Heart left ventricle (tissue), 16 donors: ENCODE data around the gene PALM. TPM values are rescaled to one million over a fixed set of nuclear protein-coding genes. Genes with fewer than 3 reads are reported as not detected.

Experiments used
- ATAC-seq, 4 donors: fragments of 200-7000 bp; cut with Tn5 transposase; one replicate each; pipeline ENCODE4 v1.9.1; 2020 to 2022; ENCODE audit warnings: moderate library complexity in 4 of 4, mild to moderate bottlenecking in 3 of 4, moderate number of reproducible peaks in 1 of 4
- DNase-seq, 5 donors: peaks; one replicate each; pipeline ENCODE4 v3.0.0-alpha.2; 2020
- H3K27ac ChIP-seq, 12 donors: fragments of 200-600 bp; sonication (generic) in 4 of 12; one replicate each; pipeline versions ENCODE4 v1.5.0 to v1.8.0; 2016 to 2022; ENCODE audit warnings: mild to moderate bottlenecking in 2 of 12
- H3K27me3 ChIP-seq, 9 donors: fragments of 200-600 bp; sonication (generic) in 2 of 9; one replicate each; pipeline versions ENCODE4 v1.5.1 to v1.8.0; 2016 to 2022; ENCODE audit warnings: mild to moderate bottlenecking in 3 of 9
- H3K36me3 ChIP-seq, 9 donors: fragments of 200-600 bp; sonication (generic) in 2 of 9; one replicate each; pipeline versions ENCODE4 v1.5.0 to v1.8.0; 2018 to 2022; ENCODE audit warnings: mild to moderate bottlenecking in 2 of 9
- H3K4me1 ChIP-seq, 12 donors: fragments of 200-600 bp; sonication (generic) in 4 of 12; one replicate each; pipeline versions ENCODE4 v1.5.0 to v1.8.0; 2016 to 2022; ENCODE audit warnings: mild to moderate bottlenecking in 3 of 12
- H3K4me3 ChIP-seq, 12 donors: fragments of 200-600 bp; sonication (generic) in 4 of 12; one replicate each; pipeline versions ENCODE4 v1.5.0 to v1.8.0; 2017 to 2022; ENCODE audit warnings: mild to moderate bottlenecking in 9 of 12, moderate library complexity in 4 of 12
- H3K9me3 ChIP-seq, 12 donors: fragments of 200-600 bp; sonication (generic) in 4 of 12; one replicate each; pipeline versions ENCODE4 v1.5.0 to v1.8.0; 2016 to 2022; ENCODE audit warnings: mild to moderate bottlenecking in 1 of 12
- CTCF ChIP-seq, 12 donors: fragments of 200-600 bp; sonication (generic) in 4 of 12; IDR thresholded peaks; one replicate each; pipeline versions ENCODE4 v1.5.0 to v1.8.0; 2018 to 2022; ENCODE audit warnings: antibody characterized with exemption in 12 of 12, mild to moderate bottlenecking in 5 of 12
- POLR2A ChIP-seq, 2 donors: fragments of 450-650 bp; IDR thresholded peaks; one replicate each; pipeline ENCODE4 v1.6.1; 2017; ENCODE audit warnings: antibody characterized with exemption in 2 of 2, mild to moderate bottlenecking in 2 of 2, moderate library complexity in 2 of 2
- WGBS, 4 donors: extraction: QIAGEN DNeasy Blood & Tissue Kit in 2 of 4; methylation state at CpG; one replicate each; pipeline versions ENCODE4 v1.1.5 to v1.1.7; 2013 to 2018; 5-methylcytosine and 5-hydroxymethylcytosine counted together
- intact Hi-C, 10 donors: fragments of 100-400 bp; cut with DNase I; formaldehyde crosslinking; loops; one replicate each; pipeline versions ENCODE4 v1.11.1 to v1.14.2; 2022
- polyA plus RNA-seq, 2 donors: library from polyadenylated mRNA; stranded (reverse); fragments of 200-250 nt; gene quantifications; one replicate each; pipeline ENCODE4 v1.2.3, GENCODE V29; 2013
- total RNA-seq, 9 donors: library from RNA; depleted of rRNA in 2 of 9; stranded (reverse); fragments of >200 nt in 2 of 9; fragmentation: NEBNext Ultra II Directional in 3 of 9; extraction: Animal tissue kit (Norgen Biotek cat#: 25700) in 3 of 9; gene quantifications; one replicate each; pipeline versions ENCODE4 v1.1.0 to v1.2.4, GENCODE V29; 2016 to 2023
- donor health status: ischemic (EF 13 %, LVEDD 7.1; RV severe dilation, severe dysfunction).
- donor health status: healthy with polysubstance abuse.
- donor health status: DM: no; HTN: yes; CAD: no.
- donor health status: DM: no; HTN: no; CAD: no.
- donor health status: ischemic (EF 25% LVEDD 6.9; RV normal size, moderate dysfunction).
- donor health status: ischemic (EF 25% LVEDD 5.7; RV mildly dilated, moderate dysfunction).
- donor health status: healthy.
- donor health status: DM: yes; HTN: yes; CAD: no.
- donor health status: ischemic (EF 35%, LVEDD 5.7; RV mildly dilated, moderate dysfunction).
- donor health status: nonischemic (EF 11% LVEDD 7.7; RV severe dilation, severe dysfunction).
- donor health status: DM: yes; HTN: yes; CAD: no.
- donor health status: PGD.
- donor health status: ischemic (EF 29% LVEDD 5.4; RV normal size, mild dysfunction).
- donor health status: nonischemic (EF 23%, LVEDD 6.1; RV moderate dilation, normal function).

The PALM gene
- total and polyA plus RNA-seq, 11 donors: 13.5 to 42.3 (median 23.3) TPM

- WGBS, 4 donors: 53 to 68% (median 57%) methylated on average over 11 of the region's 11 CpGs
- H3K9me3 ChIP-seq: no peaks in the 10 kb centered on the region
- intact Hi-C loops: no loop called here
- H3K4me1 ChIP-seq: peaks cover 7 to 64% (median 32%) of the 10 kb centered on the region in 12 donors
- TF ChIP-seq CTCF (IDR thresholded peaks at IDR 0.05) (no peak), POLR2A (IDR thresholded peaks at IDR 0.05) (no peak)
- peak overlapping the region; percentile 51 to 86 (median 75) for H3K27ac ChIP-seq
- peak overlapping the region in 8 of 12 donors; percentile 7 to 28 (median 15) for H3K4me3 ChIP-seq
- no peaks in the 10 kb centered on the region for H3K27me3 ChIP-seq
- DNase-seq (no peak), ATAC-seq (peak in 1 of 4 donors; percentile 14)
- no peaks in the 10 kb centered on the region for H3K36me3 ChIP-seq
These were observed 79.9 kb downstream of the PALM start for GRCh38 chr19:788686-788982.

GRCh38 chr19:788983-789700 lies 80.4 kb downstream of the PALM start:
- intact Hi-C loops: no loop called here
- Histone ChIP-seq H3K27me3 (no peaks in the 10 kb centered on the region), H3K9me3 (no peaks in the 10 kb centered on the region), H3K36me3 (no peaks in the 10 kb centered on the region), H3K4me3 (peak overlapping the region in 9 of 12 donors; percentile 11 to 28 (median 15)), H3K4me1 (peaks cover 7 to 59% (median 32%) of the 10 kb centered on the region in 12 donors), H3K27ac (peak overlapping the region; percentile 57 to 86 (median 75))
- peak in 2 of 12 donors; percentile 7 to 22 for TF ChIP-seq CTCF (IDR thresholded peaks at IDR 0.05)
- TF ChIP-seq POLR2A (IDR thresholded peaks at IDR 0.05): no peak
- peak; percentile 50 to 88 (median 78) for ATAC-seq
- WGBS, 4 donors: 30 to 42% (median 34%) methylated on average over 27 to 33 of the region's 33 CpGs
- DNase-seq: peak in 4 of 5 donors; percentile 75 to 80 (median 78)

GRCh38 chr19:789701-790060 lies 80.9 kb downstream of the PALM start:
- peak overlapping the region in 6 of 12 donors; percentile 2 to 26 (median 14) for H3K4me3 ChIP-seq
- ATAC-seq (no peak), DNase-seq (no peak)
- intact Hi-C loops: no loop called here
- no peaks in the 10 kb centered on the region for H3K36me3 ChIP-seq
- no peak for TF ChIP-seq CTCF (IDR thresholded peaks at IDR 0.05)
- peaks cover 7 to 54% (median 32%) of the 10 kb centered on the region in 12 donors for H3K4me1 ChIP-seq
- no peaks in the 10 kb centered on the region for H3K27me3 ChIP-seq
- H3K9me3 ChIP-seq: no peaks in the 10 kb centered on the region
- H3K27ac ChIP-seq: peak overlapping the region; percentile 57 to 86 (median 75)
- 62 to 69% (median 63%) methylated on average over 9 of the region's 9 CpGs for WGBS, 4 donors

- Histone ChIP-seq H3K36me3 (no peaks in the 10 kb centered on the region), H3K9me3 (no peaks in the 10 kb centered on the region), H3K4me3 (no peak overlapping the region), H3K4me1 (peaks cover 7 to 60% (median 36%) of the 10 kb centered on the region in 12 donors), H3K27ac (peak overlapping the region in 11 of 12 donors; percentile 31 to 86 (median 78)), H3K27me3 (no peaks in the 10 kb centered on the region)
- intact Hi-C loops: no loop called here
- no peak for ATAC-seq
- WGBS, 4 donors: 72 to 81% (median 79%) methylated on average over 26 of the region's 26 CpGs
- DNase-seq: no peak
- TF ChIP-seq POLR2A (IDR thresholded peaks at IDR 0.05) (no peak), CTCF (IDR thresholded peaks at IDR 0.05) (no peak)
These were observed 82.4 kb downstream of the PALM start for GRCh38 chr19:791007-791566.
